T-cell (primary cell): ENCODE data around the gene POLR2F. TPM values are rescaled to one million over a fixed set of nuclear protein-coding genes. Genes with fewer than 3 reads are reported as not detected.

ENCODE experiments used
- ATAC-seq, 4 experiments: fragments of 200-7000 bp in 3 of 4; fragments of 150-1000 bp in 1 of 4; cut with Tn5 transposase; replicated peaks in 1 of 4; 1 replicate in 3 of 4; 2 replicates in 1 of 4; pipeline ENCODE4 v1.10.0; 2021; ENCODE audit warnings: moderate library complexity in 3 of 4, mild to moderate bottlenecking in 2 of 4, moderate number of reproducible peaks in 1 of 4
- CTCF ChIA-PET, 2 donors: fragments of 300-600 bp; sonication (Branson Sonifier 250); formaldehyde crosslinking; loops; one replicate each; lab custom pipeline; 2022; ENCODE audit warnings: antibody characterized with exemption in 2 of 2; lab: Charles Lee
- POLR2A ChIA-PET, 2 donors: fragments of 300-600 bp; sonication (Branson Sonifier 250); formaldehyde crosslinking; loops; one replicate each; lab custom pipeline; 2022; ENCODE audit warnings: antibody characterized with exemption in 2 of 2; lab: Charles Lee
- DNase-seq, 35 experiments: peaks; one replicate each; pipeline versions ENCODE4 v3.0.0 to v3.0.0-alpha.2; 2013 to 2023
- H3K27ac ChIP-seq: one replicate; pipeline ENCODE4 v1.5.1; 2013; ENCODE audit warnings: low read length
- H3K27me3 ChIP-seq, 2 experiments: replicated peaks in 1 of 2; 1 replicate in 1 of 2; 2 replicates in 1 of 2; pipeline versions ENCODE4 v1.6.1 to v1.7.0; 2013; ENCODE audit warnings: low read length in 1 of 2, mixed read lengths in 1 of 2; ENCODE audit not compliant: control insufficient read depth in 2 of 2, insufficient read depth in 2 of 2; ENCODE audit errors: extremely low read depth in 1 of 2
- H3K36me3 ChIP-seq, 2 donors: 1 replicate in 1 of 2; 2 replicates in 1 of 2; pipeline versions ENCODE4 v1.6.1 to v1.7.0; 2013; ENCODE audit warnings: low read length in 1 of 2; ENCODE audit not compliant: control insufficient read depth in 2 of 2, insufficient read depth in 1 of 2; ENCODE audit errors: extremely low read depth in 1 of 2
- H3K4me1 ChIP-seq, 2 experiments: 1 replicate in 1 of 2; 2 replicates in 1 of 2; pipeline versions ENCODE4 v1.6.1 to v1.7.0; 2013; ENCODE audit warnings: low read length in 2 of 2, mixed read lengths in 1 of 2; ENCODE audit not compliant: insufficient read depth in 2 of 2, control insufficient read depth in 1 of 2; ENCODE audit errors: extremely low read depth in 1 of 2
- H3K4me3 ChIP-seq, 2 donors: 1 replicate in 1 of 2; 2 replicates in 1 of 2; pipeline versions ENCODE4 v1.5.1 to v1.7.0; 2013; ENCODE audit warnings: mild to moderate bottlenecking in 2 of 2, low read length in 1 of 2, moderate library complexity in 1 of 2; ENCODE audit not compliant: control insufficient read depth in 1 of 2; ENCODE audit errors: extremely low read depth in 1 of 2
- H3K9me3 ChIP-seq: 2 replicates; pipeline ENCODE4 v1.7.0; 2013
- H3K27ac Mint-ChIP-seq, 2 donors: one replicate each; pipeline ENCODE4 v1.8.0; 2020 to 2021; ENCODE audit warnings: mild to moderate bottlenecking in 2 of 2, mixed read lengths in 2 of 2
- H3K27me3 Mint-ChIP-seq, 2 donors: one replicate each; pipeline ENCODE4 v1.8.0; 2021 to 2022; ENCODE audit warnings: mixed read lengths in 2 of 2
- H3K36me3 Mint-ChIP-seq: one replicate; pipeline ENCODE4 v1.8.0; 2021; ENCODE audit warnings: mixed read lengths
- H3K4me1 Mint-ChIP-seq, 3 donors: one replicate each; pipeline ENCODE4 v1.8.0; 2020 to 2022; ENCODE audit warnings: mixed read lengths in 3 of 3, mild to moderate bottlenecking in 1 of 3
- H3K4me3 Mint-ChIP-seq, 3 donors: one replicate each; pipeline ENCODE4 v1.8.0; 2020 to 2022; ENCODE audit warnings: mild to moderate bottlenecking in 3 of 3, mixed read lengths in 3 of 3, moderate library complexity in 3 of 3
- H3K9me3 Mint-ChIP-seq, 3 donors: one replicate each; pipeline ENCODE4 v1.8.0; 2020 to 2022; ENCODE audit warnings: mixed read lengths in 3 of 3
- WGBS: methylation state at CpG from one replicate; pipeline ENCODE4 v1.1.5; 2013; ENCODE audit warnings: missing lambda C conversion rate; ENCODE audit not compliant: insufficient coverage; 5-methylcytosine and 5-hydroxymethylcytosine counted together
- total RNA-seq, 35 experiments: library from RNA in 6 of 35; stranded (reverse) in 6 of 35; fragments of 120-200 nt in 1 of 35; gene quantifications; one replicate each; pipeline versions ENCODE4 v1.2.1 to v1.2.4 and lab custom pipeline; 2013 to 2026

The POLR2F gene
- total RNA-seq, 5 donors from 2014 or later (not counting 1 experiment from before 2014, with no cell fraction given) = 31.4 to 54.5 (median 49.4) TPM

- Mint-ChIP-seq H3K36me3 (peaks cover 44% of the 10 kb centered on the region), H3K27me3 (peaks cover 3 to 9% of the 10 kb centered on the region in 2 donors), H3K4me1 (peaks cover 47 to 55% (median 49%) of the 10 kb centered on the region in 3 donors), H3K4me3 (no peak overlapping the region), H3K27ac (no peak overlapping the region), H3K9me3 (no peaks in the 10 kb centered on the region)
- DNase-seq (no peak), ATAC-seq (no peak)
- Histone ChIP-seq H3K36me3 (peaks cover 7 to 55% of the 10 kb centered on the region in 2 donors), H3K9me3 (no peaks in the 10 kb centered on the region), H3K4me1 (peaks cover 6 to 20% of the 10 kb centered on the region in 2 experiments), H3K27ac (no peak overlapping the region), H3K4me3 (no peak overlapping the region), H3K27me3 (peaks cover 0 to 10% of the 10 kb centered on the region in 2 experiments)
- 86% methylated on average over 4 of the region's 4 CpGs for WGBS
- CTCF ChIA-PET = no interaction called here
- POLR2A ChIA-PET = no interaction called here
Observed at GRCh38 chr22:37957232-37957631, 3.7 kb downstream of the POLR2F start.

GRCh38 chr22:37959231-37959825, 5.8 kb downstream of the POLR2F start:
- H3K9me3 ChIP-seq = no peaks in the 10 kb centered on the region
- DNase-seq = no peak
- no peak overlapping the region for H3K4me3 ChIP-seq
- Mint-ChIP-seq H3K4me3 (no peak overlapping the region), H3K9me3 (no peaks in the 10 kb centered on the region), H3K27ac (no peak overlapping the region), H3K4me1 (peaks cover 30 to 35% (median 32%) of the 10 kb centered on the region in 3 donors), H3K27me3 (no peaks in the 10 kb centered on the region), H3K36me3 (peaks cover 44% of the 10 kb centered on the region)
- H3K36me3 ChIP-seq = peaks cover 10 to 65% of the 10 kb centered on the region in 2 donors
- peaks cover 6% of the 10 kb centered on the region in 2 experiments for H3K4me1 ChIP-seq
- H3K27me3 ChIP-seq = no peaks in the 10 kb centered on the region
- 96% methylated on average over 11 of the region's 18 CpGs for WGBS
- ChIA-PET CTCF (interaction anchor here (0.6 to 1.3 kb wide), 2 partner anchors 9 to 96 kb away, joined by 3 read pairs; no protein-coding TSS in a partner anchor), POLR2A (interaction anchor here (0.5 to 0.7 kb wide), 2 partner anchors 11 to 388 kb away, joined by 4 to 5 read pairs; no protein-coding TSS in a partner anchor)
- no peak for ATAC-seq
- no peak overlapping the region for H3K27ac ChIP-seq

- H3K4me3 ChIP-seq = no peak overlapping the region
- DNase-seq (no peak), ATAC-seq (no peak)
- H3K9me3 Mint-ChIP-seq = no peaks in the 10 kb centered on the region
- no peaks in the 10 kb centered on the region for H3K9me3 ChIP-seq
- no peaks in the 10 kb centered on the region for H3K27me3 ChIP-seq
- CTCF ChIA-PET = no interaction called here
- no CpG with 5 or more reads among the region's 4 CpGs for WGBS
- H3K4me1 ChIP-seq = no peaks in the 10 kb centered on the region
- no peak overlapping the region for H3K4me3 Mint-ChIP-seq
- H3K4me1 Mint-ChIP-seq = peaks cover 23 to 32% (median 25%) of the 10 kb centered on the region in 3 donors
- peaks cover 10 to 67% of the 10 kb centered on the region in 2 donors for H3K36me3 ChIP-seq
- H3K27me3 Mint-ChIP-seq = no peaks in the 10 kb centered on the region
- no peak overlapping the region for H3K27ac ChIP-seq
- peaks cover 48% of the 10 kb centered on the region for H3K36me3 Mint-ChIP-seq
- no peak overlapping the region for H3K27ac Mint-ChIP-seq
- POLR2A ChIA-PET = no interaction called here
Observed at GRCh38 chr22:37961062-37961461, 7.6 kb downstream of the POLR2F start.

- Mint-ChIP-seq H3K9me3 (no peaks in the 10 kb centered on the region), H3K4me3 (no peak overlapping the region), H3K4me1 (peaks cover 3 to 9% (median 4%) of the 10 kb centered on the region in 3 donors), H3K27me3 (no peaks in the 10 kb centered on the region), H3K36me3 (peaks cover 47% of the 10 kb centered on the region), H3K27ac (no peak overlapping the region)
- no peak overlapping the region for H3K27ac ChIP-seq
- peaks cover 34 to 55% of the 10 kb centered on the region in 2 donors for H3K36me3 ChIP-seq
- ChIA-PET POLR2A (interaction anchor here in 1 of 2 donors (0.7 kb wide), 1 partner anchor 301 kb away, joined by 3 read pairs; no protein-coding TSS in a partner anchor), CTCF (interaction anchor here in 1 of 2 donors (0.6 to 2.0 kb wide), 3 partner anchors 12 to 694 kb away, joined by 3 to 13 read pairs (median 3); partner anchors contain the start of genes C22orf23 and POLR2F)
- no peaks in the 10 kb centered on the region for H3K9me3 ChIP-seq
- no peaks in the 10 kb centered on the region for H3K27me3 ChIP-seq
- WGBS = 87% methylated on average over 5 of the region's 9 CpGs
- no peak for ATAC-seq
- DNase-seq = no peak
- no peak overlapping the region for H3K4me3 ChIP-seq
- H3K4me1 ChIP-seq = no peaks in the 10 kb centered on the region
Observed at GRCh38 chr22:37965940-37966664, 12.6 kb downstream of the POLR2F start.

- Histone ChIP-seq H3K4me3 (no peak overlapping the region), H3K27me3 (no peaks in the 10 kb centered on the region), H3K4me1 (no peaks in the 10 kb centered on the region), H3K36me3 (peaks cover 27 to 45% of the 10 kb centered on the region in 2 donors), H3K27ac (no peak overlapping the region), H3K9me3 (no peaks in the 10 kb centered on the region)
- DNase-seq (no peak), ATAC-seq (no peak)
- ChIA-PET CTCF (interaction anchor here in 1 of 2 donors (1.0 kb wide), 1 partner anchor 13 kb away, joined by 3 read pairs; the partner anchor contains the start of gene POLR2F), POLR2A (no interaction called here)
- Mint-ChIP-seq H3K27me3 (no peaks in the 10 kb centered on the region), H3K27ac (no peak overlapping the region), H3K4me3 (no peak overlapping the region), H3K4me1 (peaks cover 3 to 14% (median 5%) of the 10 kb centered on the region in 3 donors), H3K36me3 (peaks cover 40% of the 10 kb centered on the region), H3K9me3 (no peaks in the 10 kb centered on the region)
- no CpG with 5 or more reads among the region's 1 CpG for WGBS
Observed at GRCh38 chr22:37967147-37967546, 13.6 kb downstream of the POLR2F start.

GRCh38 chr22:37967637-37968451, 14.3 kb downstream of the POLR2F start:
- H3K27me3 Mint-ChIP-seq = no peaks in the 10 kb centered on the region
- POLR2A ChIA-PET = no interaction called here
- Histone ChIP-seq H3K9me3 (no peaks in the 10 kb centered on the region), H3K4me1 (no peaks in the 10 kb centered on the region), H3K27me3 (no peaks in the 10 kb centered on the region), H3K4me3 (no peak overlapping the region), H3K36me3 (peaks cover 24 to 44% of the 10 kb centered on the region in 2 donors), H3K27ac (no peak overlapping the region)
- WGBS = 91% methylated on average over 8 of the region's 14 CpGs
- peaks cover 3 to 14% (median 5%) of the 10 kb centered on the region in 3 donors for H3K4me1 Mint-ChIP-seq
- DNase-seq = no peak
- no peak for ATAC-seq
- no peaks in the 10 kb centered on the region for H3K9me3 Mint-ChIP-seq
- no peak overlapping the region for H3K27ac Mint-ChIP-seq
- peaks cover 37% of the 10 kb centered on the region for H3K36me3 Mint-ChIP-seq
- no peak overlapping the region for H3K4me3 Mint-ChIP-seq
- CTCF ChIA-PET = interaction anchor here in 1 of 2 donors (1.0 kb wide), 1 partner anchor 14 kb away, joined by 3 read pairs; the partner anchor contains the start of gene POLR2F
